Measurements from ENCODE around the gene MAP2.
A peak's percentile ranks its signal among the peaks of the same experiment; 100 is the strongest.

The MAP2 gene

GRCh38 chr2:209560911-209561310 is 137.1 kb downstream of the MAP2 start:
- H3K36me3 Mint-ChIP-seq (ENCODE audit: low read depth) = no peaks in the 10 kb centered on the region
- H3K4me3 Mint-ChIP-seq = no peak overlapping the region
- no peaks in the 10 kb centered on the region for H3K9me3 Mint-ChIP-seq
- H3K27me3 Mint-ChIP-seq (ENCODE audit: low read depth) = no peaks in the 10 kb centered on the region
- H3K27ac Mint-ChIP-seq = no peak overlapping the region
- no peaks in the 10 kb centered on the region for H3K4me1 Mint-ChIP-seq (ENCODE audit: low read depth)

- H3K9me3 Mint-ChIP-seq = no peaks in the 10 kb centered on the region
- no peaks in the 10 kb centered on the region for H3K27me3 Mint-ChIP-seq (ENCODE audit: low read depth)
- H3K4me3 Mint-ChIP-seq = no peak overlapping the region
- no peak overlapping the region for H3K27ac Mint-ChIP-seq
- no peaks in the 10 kb centered on the region for H3K36me3 Mint-ChIP-seq (ENCODE audit: low read depth)
- no peaks in the 10 kb centered on the region for H3K4me1 Mint-ChIP-seq (ENCODE audit: low read depth)
Observed at GRCh38 chr2:209563453-209563852, 139.6 kb downstream of the MAP2 start.

- no peaks in the 10 kb centered on the region for H3K27me3 Mint-ChIP-seq (ENCODE audit: low read depth)
- H3K4me1 Mint-ChIP-seq (ENCODE audit: low read depth) = no peaks in the 10 kb centered on the region
- H3K27ac Mint-ChIP-seq = no peak overlapping the region
- H3K9me3 Mint-ChIP-seq = no peaks in the 10 kb centered on the region
- H3K4me3 Mint-ChIP-seq = no peak overlapping the region
- no peaks in the 10 kb centered on the region for H3K36me3 Mint-ChIP-seq (ENCODE audit: low read depth)
Observed at GRCh38 chr2:209564816-209565215, 141.0 kb downstream of the MAP2 start.

DNA sequence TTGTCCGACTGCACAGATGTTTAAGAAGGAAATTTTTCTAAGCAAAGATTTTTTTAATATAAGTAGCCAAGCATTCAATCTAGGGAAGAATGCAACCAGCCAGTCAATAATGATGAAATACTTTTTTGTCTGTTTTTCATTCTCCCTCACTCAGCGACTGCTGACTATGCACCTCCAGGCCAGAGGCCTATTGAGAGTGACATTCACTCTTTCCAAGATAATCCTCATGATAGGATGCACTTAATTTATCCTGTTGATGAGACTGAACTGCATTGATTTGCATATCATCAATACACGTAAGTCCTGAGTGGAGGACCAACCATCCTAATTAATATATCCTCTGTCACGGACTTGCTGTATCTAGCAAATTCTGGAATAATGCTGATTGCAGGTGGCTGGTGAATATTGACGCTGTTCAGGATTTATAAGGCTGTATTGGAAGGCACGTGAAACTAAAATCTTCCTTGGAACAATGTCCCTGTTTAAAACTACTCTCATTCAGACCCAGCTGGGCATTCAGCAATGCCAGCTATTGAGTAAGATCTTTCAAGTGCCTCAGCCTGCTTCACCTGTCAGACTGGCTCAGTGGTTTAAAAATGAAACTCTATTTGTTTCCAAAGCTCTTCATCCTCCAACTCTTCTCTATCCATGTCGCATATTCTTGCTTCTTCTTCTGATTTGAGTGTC is 142.2 kb downstream of the MAP2 start:
- H3K36me3 Mint-ChIP-seq (ENCODE audit: low read depth) = no peaks in the 10 kb centered on the region
- H3K27ac Mint-ChIP-seq = no peak overlapping the region
- H3K9me3 Mint-ChIP-seq = no peaks in the 10 kb centered on the region
- H3K4me1 Mint-ChIP-seq (ENCODE audit: low read depth) = no peaks in the 10 kb centered on the region
- no peaks in the 10 kb centered on the region for H3K27me3 Mint-ChIP-seq (ENCODE audit: low read depth)
- no peak overlapping the region for H3K4me3 Mint-ChIP-seq

DNA sequence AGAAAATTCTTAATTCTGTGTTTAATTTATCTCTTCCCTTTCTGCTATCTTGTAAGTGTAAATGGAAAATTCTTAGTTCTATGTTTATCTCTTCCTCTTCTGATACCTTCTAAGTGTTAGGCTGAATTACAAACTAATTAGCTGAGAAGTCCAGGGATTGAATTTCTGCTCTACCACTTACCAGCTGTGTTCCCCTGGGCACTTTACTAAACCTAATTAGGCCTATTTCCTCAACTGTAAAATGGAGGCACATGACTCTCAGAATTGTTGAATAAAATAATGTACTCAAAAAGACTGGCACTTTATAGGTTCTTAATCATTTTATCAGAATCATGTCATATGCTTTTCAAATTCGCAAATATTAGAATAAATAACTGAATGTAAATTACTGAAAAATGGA is 146.3 kb downstream of the MAP2 start:
- Mint-ChIP-seq H3K36me3 (ENCODE audit: low read depth) (no peaks in the 10 kb centered on the region), H3K4me3 (no peak overlapping the region), H3K27me3 (ENCODE audit: low read depth) (no peaks in the 10 kb centered on the region), H3K4me1 (ENCODE audit: low read depth) (no peaks in the 10 kb centered on the region), H3K9me3 (no peaks in the 10 kb centered on the region), H3K27ac (no peak overlapping the region)

- H3K4me3 Mint-ChIP-seq = no peak overlapping the region
- H3K4me1 Mint-ChIP-seq (ENCODE audit: low read depth) = no peaks in the 10 kb centered on the region
- H3K9me3 Mint-ChIP-seq = no peaks in the 10 kb centered on the region
- H3K36me3 Mint-ChIP-seq (ENCODE audit: low read depth) = no peaks in the 10 kb centered on the region
- no peaks in the 10 kb centered on the region for H3K27me3 Mint-ChIP-seq (ENCODE audit: low read depth)
- no peak overlapping the region for H3K27ac Mint-ChIP-seq
Observed at GRCh38 chr2:209574515-209574914, 150.7 kb downstream of the MAP2 start.

DNA sequence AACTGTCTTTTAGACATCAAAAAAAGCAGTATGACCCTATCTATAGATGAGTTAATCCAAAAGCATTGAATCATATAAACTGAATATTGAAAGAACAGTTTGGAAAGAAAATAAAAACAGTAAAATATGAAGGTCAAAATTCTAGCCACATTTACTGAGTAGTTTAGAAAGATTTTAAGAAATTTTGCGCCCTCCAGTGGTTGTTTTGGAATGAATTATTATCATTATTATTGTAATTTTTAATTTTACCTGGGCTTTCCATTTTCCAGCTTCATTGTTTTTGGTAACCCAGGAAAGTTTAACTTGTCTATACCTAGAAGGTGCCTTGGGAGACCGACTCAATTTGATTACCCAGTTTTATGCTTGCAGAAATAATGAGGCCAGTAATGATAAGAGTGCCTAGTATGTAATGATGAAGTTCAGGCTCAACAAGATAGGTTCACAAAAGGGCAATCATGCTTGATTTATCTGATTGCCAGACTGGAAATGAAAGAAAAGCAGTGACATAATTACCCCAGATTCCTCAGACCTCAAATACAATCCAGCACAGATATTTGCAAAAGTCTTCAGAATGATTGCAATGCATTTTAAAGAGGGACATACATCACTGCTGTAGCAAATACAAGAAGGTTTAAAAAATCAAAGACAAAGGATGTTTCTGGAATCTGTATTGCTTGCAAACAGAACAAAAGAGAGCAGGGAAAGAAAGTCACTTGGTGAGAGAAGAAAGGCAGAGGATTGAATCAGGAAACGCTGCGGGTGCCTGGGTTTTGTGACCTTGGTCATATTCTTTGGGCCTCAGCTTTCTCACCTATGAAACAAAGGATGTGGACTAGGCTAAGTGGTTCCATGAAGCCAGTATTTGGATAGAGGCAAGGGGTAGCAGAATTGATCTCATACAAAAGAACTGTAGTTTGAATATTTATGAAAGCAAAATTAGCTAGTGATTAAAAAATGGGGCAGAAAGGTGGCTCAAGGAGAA is 153.8 kb downstream of the MAP2 start:
- Mint-ChIP-seq H3K27me3 (ENCODE audit: low read depth) (no peaks in the 10 kb centered on the region), H3K36me3 (ENCODE audit: low read depth) (no peaks in the 10 kb centered on the region), H3K4me1 (ENCODE audit: low read depth) (no peaks in the 10 kb centered on the region), H3K9me3 (no peaks in the 10 kb centered on the region), H3K27ac (no peak overlapping the region), H3K4me3 (no peak overlapping the region)

GRCh38 chr2:209578394-209579001 is 154.7 kb downstream of the MAP2 start:
- H3K36me3 Mint-ChIP-seq (ENCODE audit: low read depth) = no peaks in the 10 kb centered on the region
- no peak overlapping the region for H3K4me3 Mint-ChIP-seq
- H3K9me3 Mint-ChIP-seq = no peaks in the 10 kb centered on the region
- no peak overlapping the region for H3K27ac Mint-ChIP-seq
- no peaks in the 10 kb centered on the region for H3K27me3 Mint-ChIP-seq (ENCODE audit: low read depth)
- H3K4me1 Mint-ChIP-seq (ENCODE audit: low read depth) = no peaks in the 10 kb centered on the region

- H3K27ac Mint-ChIP-seq = no peak overlapping the region
- no peaks in the 10 kb centered on the region for H3K36me3 Mint-ChIP-seq (ENCODE audit: low read depth)
- H3K4me1 Mint-ChIP-seq (ENCODE audit: low read depth) = no peaks in the 10 kb centered on the region
- H3K9me3 Mint-ChIP-seq = no peaks in the 10 kb centered on the region
- peak overlapping the region; percentile 45 for H3K4me3 Mint-ChIP-seq
- no peaks in the 10 kb centered on the region for H3K27me3 Mint-ChIP-seq (ENCODE audit: low read depth)
Observed at GRCh38 chr2:209579230-209579749, 155.4 kb downstream of the MAP2 start.

DNA sequence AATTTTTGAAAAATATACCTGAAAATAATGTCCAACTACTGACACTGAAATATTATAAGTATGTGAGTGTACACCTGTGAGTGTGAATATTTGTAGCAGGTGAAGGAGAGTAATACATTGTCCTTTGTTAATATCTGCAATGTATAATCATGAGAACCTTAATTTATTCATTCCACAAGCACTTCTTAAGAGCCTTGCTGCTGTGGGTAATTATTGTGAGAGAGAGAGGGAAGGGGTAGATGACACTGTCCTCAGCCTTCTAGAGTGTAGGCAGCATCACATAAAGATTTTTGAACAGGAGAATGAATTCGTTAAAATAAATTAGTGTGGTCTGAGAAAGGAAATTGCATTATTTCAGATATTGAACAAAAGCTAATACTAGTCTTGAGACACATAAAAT is 157.2 kb downstream of the MAP2 start:
- no peaks in the 10 kb centered on the region for H3K36me3 Mint-ChIP-seq (ENCODE audit: low read depth)
- no peaks in the 10 kb centered on the region for H3K9me3 Mint-ChIP-seq
- H3K27ac Mint-ChIP-seq = no peak overlapping the region

GRCh38 chr2:209582281-209582680 is 158.4 kb downstream of the MAP2 start:
- H3K27ac Mint-ChIP-seq = no peak overlapping the region
- no peaks in the 10 kb centered on the region for H3K9me3 Mint-ChIP-seq
- no peaks in the 10 kb centered on the region for H3K36me3 Mint-ChIP-seq (ENCODE audit: low read depth)
- H3K4me3 Mint-ChIP-seq = no peak overlapping the region
- no peaks in the 10 kb centered on the region for H3K4me1 Mint-ChIP-seq (ENCODE audit: low read depth)
- H3K27me3 Mint-ChIP-seq (ENCODE audit: low read depth) = no peaks in the 10 kb centered on the region

More for the DNA sequence above, 157.2 kb downstream of the MAP2 start:
- H3K4me1 Mint-ChIP-seq (ENCODE audit: low read depth) = no peaks in the 10 kb centered on the region
- no peaks in the 10 kb centered on the region for H3K27me3 Mint-ChIP-seq (ENCODE audit: low read depth)
- no peak overlapping the region for H3K4me3 Mint-ChIP-seq

GRCh38 chr2:209584472-209584871 is 160.6 kb downstream of the MAP2 start:
- Mint-ChIP-seq H3K27ac (no peak overlapping the region), H3K27me3 (ENCODE audit: low read depth) (no peaks in the 10 kb centered on the region), H3K36me3 (ENCODE audit: low read depth) (no peaks in the 10 kb centered on the region), H3K4me1 (ENCODE audit: low read depth) (no peaks in the 10 kb centered on the region), H3K4me3 (no peak overlapping the region), H3K9me3 (no peaks in the 10 kb centered on the region)

GRCh38 chr2:209584915-209585314 is 161.1 kb downstream of the MAP2 start:
- Mint-ChIP-seq H3K4me1 (ENCODE audit: low read depth) (no peaks in the 10 kb centered on the region), H3K36me3 (ENCODE audit: low read depth) (no peaks in the 10 kb centered on the region), H3K27ac (no peak overlapping the region), H3K9me3 (no peaks in the 10 kb centered on the region), H3K4me3 (no peak overlapping the region), H3K27me3 (ENCODE audit: low read depth) (no peaks in the 10 kb centered on the region)

DNA sequence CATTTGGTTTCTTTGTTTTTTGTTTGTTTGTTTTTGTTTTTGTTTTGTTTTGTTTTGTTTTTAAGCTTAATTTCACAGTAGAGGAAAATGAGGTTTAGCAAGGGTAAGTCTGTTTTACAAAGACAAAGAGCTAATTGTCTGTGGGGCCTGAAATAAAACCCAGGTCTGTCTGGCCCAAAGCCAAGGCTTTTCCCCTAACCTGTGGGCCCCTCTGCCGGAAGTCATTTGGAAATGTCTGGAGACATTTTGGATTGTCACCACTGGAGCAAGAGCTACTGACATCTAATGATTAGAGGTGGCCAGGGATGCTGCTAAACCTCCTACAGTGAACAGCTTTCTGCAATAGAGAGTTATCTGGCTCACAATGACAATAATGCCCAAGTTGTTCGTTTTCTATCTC is 167.2 kb downstream of the MAP2 start:
- no peak overlapping the region for H3K27ac Mint-ChIP-seq
- no peaks in the 10 kb centered on the region for H3K36me3 Mint-ChIP-seq (ENCODE audit: low read depth)
- no peaks in the 10 kb centered on the region for H3K4me1 Mint-ChIP-seq (ENCODE audit: low read depth)
- H3K9me3 Mint-ChIP-seq = no peaks in the 10 kb centered on the region
- H3K4me3 Mint-ChIP-seq = no peak overlapping the region
- no peaks in the 10 kb centered on the region for H3K27me3 Mint-ChIP-seq (ENCODE audit: low read depth)
